CD14-positive monocyte (primary cell): ENCODE results near the gene CDKL2. TPM values are rescaled to one million over a fixed set of nuclear protein-coding genes. Genes with fewer than 3 reads are reported as not detected.
"Not testable (repeated sequence)": the region's sequence is repeated elsewhere in the genome, so short reads cannot be mapped to it uniquely, and the experiment has no call there.

Experiments used
- DNase-seq, 3 donors: peaks; one replicate each; pipeline ENCODE4 v3.0.0-alpha.2; 2011 to 2022
- H2AFZ ChIP-seq: 2 replicates; pipeline ENCODE4 v1.6.0; 2012; ENCODE audit warnings: mild to moderate bottlenecking, low read depth, low read length, inconsistent platforms; ENCODE audit not compliant: insufficient read depth, poor library complexity, severe bottlenecking
- H3K27ac ChIP-seq, 2 donors: 1 replicate in 1 of 2; 2 replicates in 1 of 2; pipeline ENCODE4 v1.5.1; 2012 to 2013; ENCODE audit warnings: low read length in 2 of 2, control low read depth in 1 of 2, inconsistent platforms in 1 of 2, low read depth in 1 of 2, mild to moderate bottlenecking in 1 of 2
- H3K27me3 ChIP-seq, 2 donors: one replicate each; pipeline versions ENCODE4 v1.6.0 to v1.6.1; 2011 to 2013; ENCODE audit warnings: low read length in 2 of 2; ENCODE audit not compliant: control insufficient read depth in 2 of 2, insufficient read depth in 2 of 2
- H3K36me3 ChIP-seq, 2 donors: replicated peaks in 1 of 2; 1 replicate in 1 of 2; 2 replicates in 1 of 2; pipeline versions ENCODE4 v1.5.1 to v1.6.1; 2012 to 2013; ENCODE audit warnings: low read length in 2 of 2, control low read depth in 1 of 2, inconsistent platforms in 1 of 2, mild to moderate bottlenecking in 1 of 2; ENCODE audit not compliant: insufficient read depth in 2 of 2, control insufficient read depth in 1 of 2
- H3K4me1 ChIP-seq, 2 donors: 1 replicate in 1 of 2; 2 replicates in 1 of 2; pipeline versions ENCODE4 v1.5.1 to v1.6.1; 2012 to 2013; ENCODE audit warnings: low read length in 2 of 2, control low read depth in 1 of 2, inconsistent platforms in 1 of 2, mild to moderate bottlenecking in 1 of 2, moderate library complexity in 1 of 2; ENCODE audit not compliant: insufficient read depth in 2 of 2, control insufficient read depth in 1 of 2
- H3K4me2 ChIP-seq: replicated peaks from 2 replicates; pipeline ENCODE3; 2012; ENCODE audit warnings: low read length, moderate library complexity, mild to moderate bottlenecking; ENCODE audit not compliant: poor library complexity, severe bottlenecking; ENCODE audit errors: extremely low read depth
- H3K4me3 ChIP-seq, 3 experiments: fragments of 200-600 bp in 1 of 3; sonication (generic) in 1 of 3; replicated peaks in 1 of 3; 1 replicate in 2 of 3; 2 replicates in 1 of 3; pipeline ENCODE4 v1.5.1; 2011 to 2013; ENCODE audit warnings: low read length in 3 of 3, mild to moderate bottlenecking in 3 of 3, control low read depth in 2 of 3, low read depth in 2 of 3, inconsistent platforms in 1 of 3, moderate library complexity in 1 of 3
- H3K79me2 ChIP-seq: 2 replicates; pipeline ENCODE4 v1.6.0; 2012; ENCODE audit warnings: mild to moderate bottlenecking, control low read depth, inconsistent platforms, low read length, moderate library complexity; ENCODE audit not compliant: insufficient read depth
- H3K9ac ChIP-seq: 2 replicates; pipeline ENCODE4 v1.6.0; 2017; ENCODE audit warnings: low read length, mild to moderate bottlenecking; ENCODE audit not compliant: insufficient read depth, poor library complexity, severe bottlenecking
- H3K9me3 ChIP-seq, 2 donors: replicated peaks in 1 of 2; 1 replicate in 1 of 2; 2 replicates in 1 of 2; pipeline versions ENCODE4 v1.5.1 to v1.6.1; 2012 to 2013; ENCODE audit warnings: low read length in 2 of 2, control low read depth in 1 of 2; ENCODE audit not compliant: control insufficient read depth in 1 of 2, insufficient read depth in 1 of 2
- H4K20me1 ChIP-seq: 2 replicates; pipeline ENCODE4 v1.6.0; 2012; ENCODE audit warnings: mild to moderate bottlenecking, low read length, control low read depth, moderate library complexity; ENCODE audit not compliant: insufficient read depth
- H3K27ac Mint-ChIP-seq, 7 donors: one replicate each; pipeline ENCODE4 v1.8.0; 2020; ENCODE audit warnings: mild to moderate bottlenecking in 7 of 7, mixed read lengths in 7 of 7, moderate library complexity in 6 of 7, inconsistent platforms in 2 of 7
- H3K27me3 Mint-ChIP-seq, 3 donors: one replicate each; pipeline ENCODE4 v1.8.0; 2021 to 2022; ENCODE audit warnings: low read depth in 3 of 3, mild to moderate bottlenecking in 3 of 3, mixed read lengths in 3 of 3, moderate library complexity in 3 of 3, inconsistent platforms in 1 of 3
- H3K36me3 Mint-ChIP-seq, 2 donors: one replicate each; pipeline ENCODE4 v1.8.0; 2020; ENCODE audit warnings: mixed read lengths in 2 of 2, inconsistent platforms in 1 of 2, mild to moderate bottlenecking in 1 of 2
- H3K4me1 Mint-ChIP-seq: one replicate; pipeline ENCODE4 v1.8.0; 2020; ENCODE audit warnings: mild to moderate bottlenecking, mixed read lengths
- H3K4me3 Mint-ChIP-seq, 2 donors: one replicate each; pipeline ENCODE4 v1.8.0; 2020; ENCODE audit warnings: mild to moderate bottlenecking in 2 of 2, mixed read lengths in 2 of 2, moderate library complexity in 1 of 2
- H3K9me3 Mint-ChIP-seq, 7 donors: one replicate each; pipeline ENCODE4 v1.8.0; 2020 to 2022; ENCODE audit warnings: mixed read lengths in 7 of 7, mild to moderate bottlenecking in 6 of 7, moderate library complexity in 6 of 7, inconsistent platforms in 2 of 7
- WGBS: methylation state at CpG from one replicate; pipeline ENCODE4 v1.1.5; 2013; ENCODE audit warnings: missing lambda C conversion rate; ENCODE audit not compliant: insufficient coverage; 5-methylcytosine and 5-hydroxymethylcytosine counted together
- intact Hi-C, 2 donors: fragments of 100-400 bp; cut with micrococcal nuclease; formaldehyde crosslinking; loops; one replicate each; pipeline versions ENCODE4 v1.15.0 to v1.15.1; 2023
- polyA plus RNA-seq, 3 donors: library from polyadenylated mRNA; depleted of rRNA in 1 of 3; unstranded in 2 of 3; stranded (reverse) in 1 of 3; fragments of 300-500 nt in 2 of 3; fragments of >200 nt in 1 of 3; fragmentation: Illumina TruSeq in 2 of 3; gene quantifications; 1 replicate in 2 of 3; 2 replicates in 1 of 3; pipeline ENCODE4 v1.2.3, GENCODE V29; 2012 to 2021
- TF ChIP-seq, protein P1 (sequence below): fragments of 200-600 bp; IDR thresholded peaks from one replicate; pipeline ENCODE4 v1.8.0; 2022; ENCODE audit warnings: antibody characterized with exemption, mild to moderate bottlenecking

Gene CDKL2
- polyA plus RNA-seq, 3 donors = not detected

DNA sequence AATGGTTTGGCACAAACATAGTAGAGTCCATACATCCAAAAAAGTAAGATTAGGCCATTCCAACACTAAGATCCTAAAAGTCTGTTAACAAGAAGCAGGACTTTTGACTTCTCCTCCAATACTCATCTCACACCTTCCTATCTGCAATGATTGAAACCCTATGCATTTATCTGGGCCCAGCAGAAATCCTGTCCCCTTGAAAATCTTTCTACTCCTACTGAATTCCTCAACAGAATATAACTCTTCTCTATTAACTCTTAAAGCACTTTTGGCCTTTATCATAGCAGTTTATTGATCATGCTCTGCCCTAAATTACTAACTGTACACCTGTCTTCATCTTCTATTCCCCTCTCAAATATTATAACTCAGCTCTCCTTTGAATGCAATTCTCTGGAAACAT, 38.3 kb upstream of the CDKL2 start:
- H3K36me3 Mint-ChIP-seq = peaks cover 0 to 9% of the 10 kb centered on the region in 2 donors
- Histone ChIP-seq H3K36me3 (no peaks in the 10 kb centered on the region), H3K4me2 (no peak overlapping the region), H2AFZ (no peak overlapping the region), H3K79me2 (peaks cover 95% of the 10 kb centered on the region), H3K27me3 (no peaks in the 10 kb centered on the region), H3K9me3 (no peaks in the 10 kb centered on the region), H3K4me1 (peaks cover 12 to 35% of the 10 kb centered on the region in 2 donors), H3K27ac (peak overlapping the region in 1 of 2 donors; percentile 29), H4K20me1 (peaks cover 75% of the 10 kb centered on the region), H3K4me3 (no peak overlapping the region), H3K9ac (no peak overlapping the region)
- peaks cover 50% of the 10 kb centered on the region for H3K4me1 Mint-ChIP-seq
- TF ChIP-seq, protein P1, sequence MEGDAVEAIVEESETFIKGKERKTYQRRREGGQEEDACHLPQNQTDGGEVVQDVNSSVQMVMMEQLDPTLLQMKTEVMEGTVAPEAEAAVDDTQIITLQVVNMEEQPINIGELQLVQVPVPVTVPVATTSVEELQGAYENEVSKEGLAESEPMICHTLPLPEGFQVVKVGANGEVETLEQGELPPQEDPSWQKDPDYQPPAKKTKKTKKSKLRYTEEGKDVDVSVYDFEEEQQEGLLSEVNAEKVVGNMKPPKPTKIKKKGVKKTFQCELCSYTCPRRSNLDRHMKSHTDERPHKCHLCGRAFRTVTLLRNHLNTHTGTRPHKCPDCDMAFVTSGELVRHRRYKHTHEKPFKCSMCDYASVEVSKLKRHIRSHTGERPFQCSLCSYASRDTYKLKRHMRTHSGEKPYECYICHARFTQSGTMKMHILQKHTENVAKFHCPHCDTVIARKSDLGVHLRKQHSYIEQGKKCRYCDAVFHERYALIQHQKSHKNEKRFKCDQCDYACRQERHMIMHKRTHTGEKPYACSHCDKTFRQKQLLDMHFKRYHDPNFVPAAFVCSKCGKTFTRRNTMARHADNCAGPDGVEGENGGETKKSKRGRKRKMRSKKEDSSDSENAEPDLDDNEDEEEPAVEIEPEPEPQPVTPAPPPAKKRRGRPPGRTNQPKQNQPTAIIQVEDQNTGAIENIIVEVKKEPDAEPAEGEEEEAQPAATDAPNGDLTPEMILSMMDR = no peak
- peaks cover 0 to 6% (median 0%) of the 10 kb centered on the region in 7 donors for H3K9me3 Mint-ChIP-seq
- DNase-seq = no peak
- no peaks in the 10 kb centered on the region for H3K27me3 Mint-ChIP-seq
- H3K4me3 Mint-ChIP-seq = no peak overlapping the region
- intact Hi-C loops = no loop called here
- no peak overlapping the region for H3K27ac Mint-ChIP-seq

DNA sequence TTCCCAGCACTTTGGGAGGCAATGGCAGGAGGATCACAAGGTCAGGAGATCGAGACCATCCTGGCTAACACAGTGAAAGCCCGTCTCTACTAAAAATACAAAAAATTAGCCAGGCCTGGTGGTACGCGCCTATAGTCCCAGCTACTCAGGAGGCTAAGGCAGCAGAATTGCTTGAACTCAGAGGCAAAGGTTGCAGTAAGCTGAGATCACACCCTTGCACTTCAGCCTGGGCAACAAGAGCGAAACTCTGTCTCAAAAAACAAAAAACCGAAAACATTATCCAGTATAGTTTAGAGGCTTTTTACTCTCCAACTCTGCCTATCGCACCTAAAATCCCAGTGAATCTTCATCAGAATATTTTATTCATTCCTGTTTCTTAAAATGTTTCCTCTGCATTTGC, 37.3 kb upstream of the CDKL2 start:
- H3K9me3 Mint-ChIP-seq, H2AFZ ChIP-seq, H3K4me2 ChIP-seq, intact Hi-C loops, H3K9ac ChIP-seq, H3K4me3 Mint-ChIP-seq, H3K36me3 Mint-ChIP-seq, H3K4me3 ChIP-seq, H3K27me3 Mint-ChIP-seq, DNase-seq, H3K27me3 ChIP-seq, H3K9me3 ChIP-seq, H3K27ac ChIP-seq, H3K36me3 ChIP-seq: not testable (repeated sequence)
- H3K4me1 Mint-ChIP-seq = peaks cover 50% of the 10 kb centered on the region
- peak overlapping the region in 4 of 7 donors; percentile 15 to 61 (median 30) for H3K27ac Mint-ChIP-seq
- peaks cover 100% of the 10 kb centered on the region for H3K79me2 ChIP-seq
- 100% methylated on average over 4 of the region's 7 CpGs for WGBS
- H3K4me1 ChIP-seq = peaks cover 12 to 34% of the 10 kb centered on the region in 2 donors
- peaks cover 85% of the 10 kb centered on the region for H4K20me1 ChIP-seq
